ENCODE results near the gene IGSF21. TPM values are rescaled to one million over a fixed set of nuclear protein-coding genes. Genes with fewer than 3 reads are reported as not detected.

IGSF21 gene
- total and polyA plus RNA-seq, 4 donors: 0.31 to 1.5 (median 0.88) TPM

GRCh38 chr1:18060366-18060765 is 47.2 kb upstream of the IGSF21 start:
- Histone ChIP-seq H3K27me3 (ENCODE audit: control insufficient read depth in 4 of 4, insufficient read depth in 4 of 4, low read length in 3 of 4) (peaks cover 0 to 12% (median 2%) of the 10 kb centered on the region in 4 donors), H3K9ac (ENCODE audit: low read depth in 1 of 2, low read length in 2 of 2) (no peak overlapping the region)

GRCh38 chr1:18062185-18062584 is 45.4 kb upstream of the IGSF21 start:
- no peak overlapping the region for H3K4me3 ChIP-seq (ENCODE audit: low read depth in 1 of 3, low read length in 3 of 3)
- H3K9ac ChIP-seq (ENCODE audit: low read depth in 1 of 2, low read length in 2 of 2): no peak overlapping the region
- H3K36me3 ChIP-seq (ENCODE audit: control insufficient read depth in 4 of 4, insufficient read depth in 3 of 4, low read depth in 1 of 4, low read length in 3 of 4): no peaks in the 10 kb centered on the region
- 59% methylated on average over 3 of the region's 3 CpGs for WGBS
- peaks cover 0 to 9% (median 2%) of the 10 kb centered on the region in 4 donors for H3K27me3 ChIP-seq (ENCODE audit: control insufficient read depth in 4 of 4, insufficient read depth in 4 of 4, low read length in 3 of 4)
- no peak for DNase-seq (ENCODE audit: low spot score)
- H3K27ac ChIP-seq (ENCODE audit: low read depth in 1 of 2, low read length in 2 of 2): no peak overlapping the region
- no peaks in the 10 kb centered on the region for H3K4me1 ChIP-seq (ENCODE audit: control insufficient read depth in 4 of 4, insufficient read depth in 4 of 4, low read length in 3 of 4)
- H3K9me3 ChIP-seq (ENCODE audit: control insufficient read depth in 4 of 4, low read length in 3 of 4): no peaks in the 10 kb centered on the region
- TF ChIP-seq CTCF (IDR thresholded peaks at IDR 0.05; ENCODE audit: low read depth, low read length, missing input control) (no peak), GABPA (IDR thresholded peaks at IDR 0.05 in 1 of 2, conservative IDR thresholded peaks at IDR 0.05 in 1 of 2) (no peak), FOXA2 (IDR thresholded peaks at IDR 0.05) (no peak), REST (IDR thresholded peaks at IDR 0.05) (peak; percentile 91), ZBTB33 (IDR thresholded peaks at IDR 0.05) (no peak), HNF4G (IDR thresholded peaks at IDR 0.05) (no peak)

More at GRCh38 chr1:18060366-18060765, 47.2 kb upstream of the IGSF21 start:
- DNase-seq (ENCODE audit: low spot score): no peak
- Histone ChIP-seq H3K27ac (ENCODE audit: low read depth in 1 of 2, low read length in 2 of 2) (no peak overlapping the region), H3K36me3 (ENCODE audit: control insufficient read depth in 4 of 4, insufficient read depth in 3 of 4, low read depth in 1 of 4, low read length in 3 of 4) (no peaks in the 10 kb centered on the region), H3K4me1 (ENCODE audit: control insufficient read depth in 4 of 4, insufficient read depth in 4 of 4, low read length in 3 of 4) (no peaks in the 10 kb centered on the region), H3K9me3 (ENCODE audit: control insufficient read depth in 4 of 4, low read length in 3 of 4) (no peaks in the 10 kb centered on the region), H3K4me3 (ENCODE audit: low read depth in 1 of 3, low read length in 3 of 3) (no peak overlapping the region)
- WGBS: 91% methylated on average over 14 of the region's 14 CpGs
- no peak for TF ChIP-seq HNF4A (conservative IDR thresholded peaks at IDR 0.05)
- no peak for TF ChIP-seq MAX (IDR thresholded peaks at IDR 0.05)
- no peak for TF ChIP-seq ZBTB33 (IDR thresholded peaks at IDR 0.05)
- TF ChIP-seq EGR1 (IDR thresholded peaks at IDR 0.05; ENCODE audit: low read depth in 2 of 2): no peak
- TF ChIP-seq RAD21 (IDR thresholded peaks at IDR 0.05): no peak
- TF ChIP-seq HNF4G (IDR thresholded peaks at IDR 0.05): no peak
- TF ChIP-seq FOXA2 (IDR thresholded peaks at IDR 0.05): no peak
- no peak for TF ChIP-seq FOXA1 (IDR thresholded peaks at IDR 0.05)
- no peak for TF ChIP-seq SP1 (IDR thresholded peaks at IDR 0.05)
- no peak for TF ChIP-seq CTCF (IDR thresholded peaks at IDR 0.05; ENCODE audit: low read depth, low read length, missing input control)
- no peak for TF ChIP-seq JUND (IDR thresholded peaks at IDR 0.05)
- no peak for TF ChIP-seq YY1 (IDR thresholded peaks at IDR 0.05)
- no peak for TF ChIP-seq GABPA (IDR thresholded peaks at IDR 0.05 in 1 of 2, conservative IDR thresholded peaks at IDR 0.05 in 1 of 2)
- TF ChIP-seq ATF3 (IDR thresholded peaks at IDR 0.05): no peak
- TF ChIP-seq NR2F2 (IDR thresholded peaks at IDR 0.05): no peak
- no peak for TF ChIP-seq TAF1 (conservative IDR thresholded peaks at IDR 0.05)
- TF ChIP-seq RXRA (IDR thresholded peaks at IDR 0.05): no peak

Measured in liver (tissue), 9 donors.